ENCODE results near the gene PDGFB. TPM values are rescaled to one million over a fixed set of nuclear protein-coding genes. Genes with fewer than 3 reads are reported as not detected.

Gene PDGFB
- total RNA-seq, 1 donor from 2014 or later, result 27.3 TPM

DNA sequence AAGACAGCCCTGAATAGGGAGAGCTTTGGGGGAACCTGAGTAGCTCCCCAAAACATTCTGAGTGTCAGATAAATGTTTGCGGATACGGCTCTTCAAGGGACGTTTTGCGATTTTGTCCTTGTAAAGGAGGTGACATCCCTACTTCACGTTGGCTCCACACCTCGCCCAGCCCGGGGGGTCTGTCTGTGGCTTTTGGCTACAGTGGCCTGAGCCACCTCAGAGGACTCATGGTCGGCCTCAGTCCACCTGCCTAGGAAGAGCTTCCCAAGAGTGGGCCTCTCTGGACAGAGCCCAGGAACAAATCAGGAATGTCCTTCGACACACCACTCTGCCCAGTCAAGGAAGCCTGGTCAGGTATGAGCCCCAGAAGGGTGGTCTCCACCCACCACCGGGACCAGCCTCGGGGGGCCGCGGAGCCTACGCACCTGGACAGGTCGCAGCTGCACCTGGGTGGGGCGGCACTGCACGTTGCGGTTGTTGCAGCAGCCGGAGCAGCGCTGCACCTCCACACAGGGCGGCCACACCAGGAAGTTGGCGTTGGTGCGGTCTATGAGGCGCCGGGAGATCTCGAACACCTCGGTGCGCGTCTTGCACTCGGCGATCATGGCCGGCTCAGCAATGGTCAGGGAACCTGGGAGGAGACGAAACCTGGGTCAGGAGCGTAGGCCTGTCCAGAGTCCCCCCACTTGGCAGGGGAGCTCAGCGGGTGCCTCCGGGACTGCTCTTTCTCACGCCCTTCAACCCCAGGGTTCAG is 13.4 kb downstream of the PDGFB start:
- no peaks in the 10 kb centered on the region for H3K9me3 Mint-ChIP-seq (ENCODE audit: unreplicated experiment)
- no peaks in the 10 kb centered on the region for H3K27me3 Mint-ChIP-seq (ENCODE audit: low read depth, unreplicated experiment)
- Histone ChIP-seq H4K20me1 (ENCODE audit: insufficient read depth, low read length) (no peaks in the 10 kb centered on the region), H3K9me3 (ENCODE audit: insufficient read depth, low read depth, low read length) (no peaks in the 10 kb centered on the region), H3K4me2 (ENCODE audit: low read length) (no peak overlapping the region), H3K9ac (ENCODE audit: low read length) (no peak overlapping the region), H2AFZ (ENCODE audit: low read depth, low read length) (no peak overlapping the region), H3K36me3 (ENCODE audit: insufficient read depth, low read length) (no peaks in the 10 kb centered on the region), H3K4me3 (ENCODE audit: insufficient read depth, low read depth, low read length) (no peak overlapping the region), H3K4me1 (ENCODE audit: insufficient read depth, low read length) (peaks cover 31% of the 10 kb centered on the region), H3K27ac (ENCODE audit: low read depth, low read length) (no peak overlapping the region), H3K79me2 (ENCODE audit: insufficient read depth, low read length) (no peaks in the 10 kb centered on the region), H3K27me3 (ENCODE audit: insufficient read depth, low read length) (no peaks in the 10 kb centered on the region)
- no peak overlapping the region for H3K4me3 Mint-ChIP-seq (ENCODE audit: unreplicated experiment)
- H3K27ac Mint-ChIP-seq (ENCODE audit: unreplicated experiment), result no peak overlapping the region
- FAIRE-seq, result no peak
- peaks cover 16% of the 10 kb centered on the region for H3K36me3 Mint-ChIP-seq (ENCODE audit: low read depth, unreplicated experiment)
- peaks cover 26% of the 10 kb centered on the region for H3K4me1 Mint-ChIP-seq (ENCODE audit: low read depth, unreplicated experiment)
- TF ChIP-seq EZH2 (IDR thresholded peaks at IDR 0.05; ENCODE audit: insufficient read depth, low read length) (no peak), CTCF (IDR thresholded peaks at IDR 0.05; ENCODE audit: insufficient read depth, low read depth, low read length) (no peak)
- no peak for DNase-seq (ENCODE audit: low read depth)

DNA sequence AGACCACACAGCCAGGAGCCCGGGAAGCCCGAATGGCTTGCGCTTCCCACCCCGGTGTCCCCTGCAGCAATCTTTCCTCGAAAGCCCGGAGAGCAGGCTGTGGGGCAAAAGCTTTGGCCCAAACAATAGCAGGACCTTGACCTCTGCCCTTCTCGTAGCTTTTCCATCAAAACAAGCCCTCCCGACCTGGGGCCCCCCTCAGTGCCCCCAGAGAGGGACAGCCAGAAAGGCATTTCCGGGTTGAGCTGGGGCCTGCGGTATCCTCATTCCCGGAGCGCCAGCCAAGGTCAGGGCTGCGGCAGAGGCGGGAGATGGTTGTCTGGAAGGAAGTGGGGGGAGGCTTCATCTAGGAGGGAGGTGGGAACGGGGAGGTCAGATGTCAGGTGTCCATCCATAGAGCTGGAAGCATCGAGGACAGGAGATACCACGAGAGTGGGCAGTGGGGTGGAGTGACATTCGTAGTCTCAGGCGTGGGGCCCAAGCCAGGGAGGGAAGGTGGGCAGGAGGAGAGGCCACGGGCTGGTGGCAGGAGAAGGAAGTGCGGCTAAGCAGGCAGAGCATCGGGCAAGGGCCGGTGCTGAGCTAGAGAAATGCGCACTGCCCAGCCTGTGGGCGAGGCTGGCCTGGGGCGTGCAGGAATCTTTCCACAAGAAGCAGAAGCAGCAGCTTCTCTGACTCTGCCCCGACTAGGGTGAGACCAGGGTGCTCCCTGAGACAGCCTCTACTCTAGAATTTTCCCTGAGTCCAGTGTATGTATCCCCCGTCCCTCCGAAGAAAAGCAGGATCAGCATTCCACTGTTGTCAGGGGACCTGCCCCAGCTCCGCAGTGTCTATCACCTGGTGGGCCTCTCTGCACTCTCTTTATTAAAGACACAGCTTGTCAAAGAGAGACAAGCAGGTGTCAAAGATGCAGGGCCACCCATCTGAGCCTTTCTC is 14.3 kb downstream of the PDGFB start:
- no peaks in the 10 kb centered on the region for H3K79me2 ChIP-seq (ENCODE audit: insufficient read depth, low read length)
- peaks cover 23% of the 10 kb centered on the region for H3K4me1 Mint-ChIP-seq (ENCODE audit: low read depth, unreplicated experiment)
- no peaks in the 10 kb centered on the region for H3K9me3 Mint-ChIP-seq (ENCODE audit: unreplicated experiment)
- H3K27ac ChIP-seq (ENCODE audit: low read depth, low read length), result no peak overlapping the region
- H3K27me3 ChIP-seq (ENCODE audit: insufficient read depth, low read length), result no peaks in the 10 kb centered on the region
- DNase-seq (ENCODE audit: low read depth) (no peak), FAIRE-seq (no peak)
- no peak overlapping the region for H3K27ac Mint-ChIP-seq (ENCODE audit: unreplicated experiment)
- H3K27me3 Mint-ChIP-seq (ENCODE audit: low read depth, unreplicated experiment), result no peaks in the 10 kb centered on the region
- peak overlapping the region; percentile 3 for H3K4me2 ChIP-seq (ENCODE audit: low read length)
- H3K9me3 ChIP-seq (ENCODE audit: insufficient read depth, low read depth, low read length), result no peaks in the 10 kb centered on the region
- H3K36me3 ChIP-seq (ENCODE audit: insufficient read depth, low read length), result no peaks in the 10 kb centered on the region
- no peak overlapping the region for H3K9ac ChIP-seq (ENCODE audit: low read length)
- H3K4me3 ChIP-seq (ENCODE audit: insufficient read depth, low read depth, low read length), result no peak overlapping the region
- no peak overlapping the region for H3K4me3 Mint-ChIP-seq (ENCODE audit: unreplicated experiment)
- TF ChIP-seq CTCF (IDR thresholded peaks at IDR 0.05; ENCODE audit: insufficient read depth, low read depth, low read length) (no peak), EZH2 (IDR thresholded peaks at IDR 0.05; ENCODE audit: insufficient read depth, low read length) (no peak)
- H2AFZ ChIP-seq (ENCODE audit: low read depth, low read length), result no peak overlapping the region
- no peaks in the 10 kb centered on the region for H4K20me1 ChIP-seq (ENCODE audit: insufficient read depth, low read length)
- peaks cover 26% of the 10 kb centered on the region for H3K4me1 ChIP-seq (ENCODE audit: insufficient read depth, low read length)
- peaks cover 16% of the 10 kb centered on the region for H3K36me3 Mint-ChIP-seq (ENCODE audit: low read depth, unreplicated experiment)
